A549 treated with AZD2906 at 1 μM for 4 hours (cell line): ENCODE measurements around the gene BPTF. TPM values are rescaled to one million over a fixed set of nuclear protein-coding genes. Genes with fewer than 3 reads are reported as not detected.

ENCODE experiments used
- total RNA-seq: library from RNA; stranded (reverse); fragments of 200-300 nt; extraction: Qiagen RNA extraction; gene quantifications from 5 replicates; pipeline ENCODE4 v1.2.3, GENCODE V29; 2022

The BPTF gene, protein sequence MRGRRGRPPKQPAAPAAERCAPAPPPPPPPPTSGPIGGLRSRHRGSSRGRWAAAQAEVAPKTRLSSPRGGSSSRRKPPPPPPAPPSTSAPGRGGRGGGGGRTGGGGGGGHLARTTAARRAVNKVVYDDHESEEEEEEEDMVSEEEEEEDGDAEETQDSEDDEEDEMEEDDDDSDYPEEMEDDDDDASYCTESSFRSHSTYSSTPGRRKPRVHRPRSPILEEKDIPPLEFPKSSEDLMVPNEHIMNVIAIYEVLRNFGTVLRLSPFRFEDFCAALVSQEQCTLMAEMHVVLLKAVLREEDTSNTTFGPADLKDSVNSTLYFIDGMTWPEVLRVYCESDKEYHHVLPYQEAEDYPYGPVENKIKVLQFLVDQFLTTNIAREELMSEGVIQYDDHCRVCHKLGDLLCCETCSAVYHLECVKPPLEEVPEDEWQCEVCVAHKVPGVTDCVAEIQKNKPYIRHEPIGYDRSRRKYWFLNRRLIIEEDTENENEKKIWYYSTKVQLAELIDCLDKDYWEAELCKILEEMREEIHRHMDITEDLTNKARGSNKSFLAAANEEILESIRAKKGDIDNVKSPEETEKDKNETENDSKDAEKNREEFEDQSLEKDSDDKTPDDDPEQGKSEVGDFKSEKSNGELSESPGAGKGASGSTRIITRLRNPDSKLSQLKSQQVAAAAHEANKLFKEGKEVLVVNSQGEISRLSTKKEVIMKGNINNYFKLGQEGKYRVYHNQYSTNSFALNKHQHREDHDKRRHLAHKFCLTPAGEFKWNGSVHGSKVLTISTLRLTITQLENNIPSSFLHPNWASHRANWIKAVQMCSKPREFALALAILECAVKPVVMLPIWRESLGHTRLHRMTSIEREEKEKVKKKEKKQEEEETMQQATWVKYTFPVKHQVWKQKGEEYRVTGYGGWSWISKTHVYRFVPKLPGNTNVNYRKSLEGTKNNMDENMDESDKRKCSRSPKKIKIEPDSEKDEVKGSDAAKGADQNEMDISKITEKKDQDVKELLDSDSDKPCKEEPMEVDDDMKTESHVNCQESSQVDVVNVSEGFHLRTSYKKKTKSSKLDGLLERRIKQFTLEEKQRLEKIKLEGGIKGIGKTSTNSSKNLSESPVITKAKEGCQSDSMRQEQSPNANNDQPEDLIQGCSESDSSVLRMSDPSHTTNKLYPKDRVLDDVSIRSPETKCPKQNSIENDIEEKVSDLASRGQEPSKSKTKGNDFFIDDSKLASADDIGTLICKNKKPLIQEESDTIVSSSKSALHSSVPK (N-terminal part only)
- total RNA-seq = 38.1 to 47.6 TPM (median 40.0 TPM) in 5 replicates

DNA sequence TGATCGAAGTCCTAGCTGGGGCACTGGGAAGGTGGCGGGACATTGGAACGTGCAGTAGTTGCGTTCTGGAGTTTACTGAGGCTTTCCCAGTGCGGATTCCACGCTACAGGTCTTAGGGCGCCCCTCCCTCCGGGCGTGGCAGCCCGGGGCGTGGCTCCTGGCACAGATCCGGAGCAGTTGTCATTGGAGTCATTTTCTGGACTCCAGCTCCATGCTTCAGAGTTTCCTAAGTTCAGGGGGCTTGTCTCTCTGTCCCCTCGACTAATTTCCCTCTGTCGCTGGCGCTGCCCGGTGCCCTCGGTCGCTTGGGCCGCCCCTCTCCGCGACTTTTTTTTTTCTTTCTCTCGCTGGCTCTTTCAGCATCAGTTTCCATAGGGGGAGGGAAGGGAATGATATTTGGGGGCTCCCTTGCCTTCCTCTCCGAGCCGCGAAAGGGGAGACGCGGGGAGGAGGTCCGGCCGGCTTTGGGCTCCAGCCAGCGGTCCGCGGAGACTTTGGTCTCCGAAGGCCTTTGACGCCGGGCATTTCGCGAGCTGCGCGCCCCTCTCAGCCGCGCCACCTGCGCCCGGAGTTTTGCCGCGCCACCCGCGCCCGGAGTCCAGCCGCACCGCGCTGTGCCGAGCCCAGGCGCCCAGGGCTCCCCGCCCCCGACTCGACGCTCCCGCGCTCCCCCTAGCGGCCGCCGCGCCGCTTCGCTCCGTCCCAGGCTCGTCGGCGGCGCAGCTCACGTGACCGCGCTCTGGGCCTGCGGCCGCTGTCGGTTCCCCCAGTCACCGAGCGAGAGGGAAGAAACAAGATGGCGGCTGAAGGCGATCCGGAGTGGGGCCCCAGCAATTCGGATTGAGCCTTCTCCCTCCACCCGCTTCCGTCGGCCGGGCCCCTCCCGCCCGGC is at the start of gene BPTF:
Gene BPTF (plus strand): TSS at position 769 of the 892 bp plus-strand sequence. CDS start 222 bp downstream, outside the sequence.

DNA sequence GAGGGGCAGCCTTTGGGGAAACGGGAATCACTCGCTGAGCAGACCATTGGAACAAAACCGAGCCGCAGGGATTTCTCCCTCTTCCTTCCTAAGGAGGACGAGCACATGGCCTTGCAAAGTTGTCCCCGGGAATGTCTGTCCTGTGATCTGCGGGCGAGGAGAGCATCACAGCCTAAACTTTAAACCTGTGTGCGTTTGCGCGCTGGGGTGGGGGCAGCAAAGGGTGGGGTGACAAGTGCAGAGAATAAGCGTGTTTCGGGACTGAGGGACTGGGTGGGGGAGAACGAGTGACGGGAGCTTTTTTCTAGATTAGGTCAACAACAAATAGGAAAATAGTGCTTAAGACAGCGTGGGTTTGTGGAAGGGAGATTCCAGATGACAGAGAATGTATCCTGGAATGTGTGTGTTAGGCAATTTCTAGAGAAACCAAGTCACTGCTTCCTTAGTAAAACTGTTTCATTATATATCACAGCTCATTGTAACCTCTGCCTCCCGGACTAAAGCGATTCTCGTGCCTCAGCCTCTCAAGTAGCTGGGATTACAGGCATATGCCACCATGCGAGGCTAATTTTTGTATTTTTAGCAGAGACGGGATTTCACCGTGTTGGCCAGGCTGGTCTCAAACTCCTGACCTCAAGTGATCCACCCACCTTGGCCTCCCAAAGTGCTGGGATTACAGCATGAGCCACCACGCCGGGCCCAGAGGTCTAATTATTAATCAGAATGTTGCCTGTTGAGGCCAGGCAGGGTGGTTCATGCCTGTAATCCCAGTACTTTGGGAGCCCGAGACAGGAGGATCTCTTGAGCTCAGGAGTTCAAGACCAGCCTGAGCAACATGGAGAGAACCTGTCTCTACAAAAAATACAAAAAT is 171.2 kb downstream of the BPTF start, which contains the start of gene C17orf58:
Gene C17orf58 (minus strand): TSS at position 169 of the 871 bp plus-strand sequence. CDS start 271 bp downstream, outside the sequence.

Other genes starting within 250 kb of the BPTF start
- 71.0 to 83.3 TPM (median 71.7 TPM) in 5 replicates for gene NOL11, start 107.6 kb upstream of the BPTF start, total RNA-seq
- gene C17orf58, start 171.0 kb downstream of the BPTF start, total RNA-seq = 16.6 to 19.5 TPM (median 18.6 TPM) in 5 replicates
- 443 to 518 TPM (median 450 TPM) in 5 replicates for gene KPNA2, start 210.2 kb downstream of the BPTF start, total RNA-seq